Neural crest cell (in vitro differentiated cells): ENCODE measurements around the gene PTPRK. TPM values are rescaled to one million over a fixed set of nuclear protein-coding genes. Genes with fewer than 3 reads are reported as not detected.

Experiments used
- DNase-seq: peaks from one replicate; pipeline ENCODE4 v3.0.0; 2021; ENCODE audit warnings: low read depth, mixed read lengths, low spot score
- H3K27ac Mint-ChIP-seq: one replicate; pipeline ENCODE4 v1.8.0; 2021; ENCODE audit warnings: mild to moderate bottlenecking, mixed read lengths; ENCODE audit not compliant: unreplicated experiment
- H3K27me3 Mint-ChIP-seq: 2 replicates; pipeline ENCODE4 v1.8.0; 2021; ENCODE audit warnings: low read depth, mild to moderate bottlenecking, mixed read lengths
- H3K36me3 Mint-ChIP-seq: 2 replicates; pipeline ENCODE4 v1.8.0; 2021; ENCODE audit warnings: low read depth, mild to moderate bottlenecking, mixed read lengths
- H3K4me1 Mint-ChIP-seq: 2 replicates; pipeline ENCODE4 v1.8.0; 2021; ENCODE audit warnings: mixed read lengths
- H3K4me3 Mint-ChIP-seq: one replicate; pipeline ENCODE4 v1.8.0; 2021; ENCODE audit warnings: mild to moderate bottlenecking, mixed read lengths
- H3K9me3 Mint-ChIP-seq: 2 replicates; pipeline ENCODE4 v1.8.0; 2021; ENCODE audit warnings: mixed read lengths
- CTCF ChIP-seq: fragments of 200-600 bp; sonication (generic); conservative IDR thresholded peaks from 2 replicates; pipeline ENCODE4 v1.5.0; 2021; ENCODE audit warnings: antibody characterized with exemption, mild to moderate bottlenecking
- total RNA-seq: library from RNA; stranded (reverse); gene quantifications from 2 replicates; pipeline ENCODE4 v1.2.1, GENCODE V29; 2021

The PTPRK gene
- total RNA-seq, 1 donor from 2014 or later: 30.8 TPM

- no peaks in the 10 kb centered on the region for H3K9me3 Mint-ChIP-seq
- H3K4me1 Mint-ChIP-seq: no peaks in the 10 kb centered on the region
- no peaks in the 10 kb centered on the region for H3K27me3 Mint-ChIP-seq
- H3K27ac Mint-ChIP-seq: no peak overlapping the region
- no peak for TF ChIP-seq CTCF
- H3K36me3 Mint-ChIP-seq: no peaks in the 10 kb centered on the region
- H3K4me3 Mint-ChIP-seq: no peak overlapping the region
- no peak for DNase-seq
Observed at GRCh38 chr6:128225612-128226011, 294.8 kb downstream of the PTPRK start.

DNA sequence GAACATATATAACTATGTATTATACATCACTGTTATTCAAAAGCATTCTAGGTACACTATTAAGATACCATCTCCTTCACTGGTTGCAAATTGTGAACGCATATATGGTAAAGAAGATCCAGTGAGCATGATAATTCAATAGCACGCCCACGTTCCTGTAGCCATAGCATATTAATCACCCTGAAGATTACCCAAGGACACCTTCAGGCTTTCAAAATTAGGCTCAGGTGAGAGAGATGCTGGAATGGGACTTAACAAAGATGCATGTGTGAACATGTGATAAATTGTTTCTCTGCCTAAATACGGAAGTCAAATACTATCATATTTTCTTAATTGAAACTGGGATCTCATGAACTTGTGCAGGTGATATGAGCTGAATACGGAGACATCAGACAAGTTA, 303.5 kb downstream of the PTPRK start:
- Mint-ChIP-seq H3K4me1 (no peaks in the 10 kb centered on the region), H3K27me3 (no peaks in the 10 kb centered on the region), H3K9me3 (peaks cover 2% of the 10 kb centered on the region), H3K27ac (no peak overlapping the region), H3K36me3 (peaks cover 6% of the 10 kb centered on the region), H3K4me3 (no peak overlapping the region)
- TF ChIP-seq CTCF: no peak
- no peak for DNase-seq

DNA sequence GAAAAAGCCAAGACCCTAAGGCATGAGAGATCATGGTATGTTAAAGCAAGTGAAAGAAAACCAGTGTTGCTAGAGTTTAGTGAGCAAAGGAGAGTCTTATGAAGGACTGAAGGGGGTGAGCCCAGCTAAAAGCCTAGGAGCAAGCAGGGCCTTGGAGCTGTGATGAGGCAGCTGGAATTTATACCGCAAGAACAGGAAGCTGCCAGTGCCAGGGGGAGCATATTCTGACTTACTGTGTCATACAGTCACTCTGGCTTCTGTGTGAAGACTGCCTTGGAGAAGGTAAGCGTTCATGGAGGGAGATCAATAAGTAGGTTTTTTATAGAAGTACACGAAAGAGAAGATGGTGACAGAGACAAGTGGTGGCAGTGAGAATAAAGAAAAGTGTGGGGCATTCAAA, 310.6 kb downstream of the PTPRK start:
- Mint-ChIP-seq H3K36me3 (peaks cover 4% of the 10 kb centered on the region), H3K9me3 (no peaks in the 10 kb centered on the region), H3K4me3 (no peak overlapping the region), H3K27me3 (no peaks in the 10 kb centered on the region), H3K27ac (no peak overlapping the region), H3K4me1 (peaks cover 11% of the 10 kb centered on the region)
- no peak for DNase-seq
- no peak for TF ChIP-seq CTCF

DNA sequence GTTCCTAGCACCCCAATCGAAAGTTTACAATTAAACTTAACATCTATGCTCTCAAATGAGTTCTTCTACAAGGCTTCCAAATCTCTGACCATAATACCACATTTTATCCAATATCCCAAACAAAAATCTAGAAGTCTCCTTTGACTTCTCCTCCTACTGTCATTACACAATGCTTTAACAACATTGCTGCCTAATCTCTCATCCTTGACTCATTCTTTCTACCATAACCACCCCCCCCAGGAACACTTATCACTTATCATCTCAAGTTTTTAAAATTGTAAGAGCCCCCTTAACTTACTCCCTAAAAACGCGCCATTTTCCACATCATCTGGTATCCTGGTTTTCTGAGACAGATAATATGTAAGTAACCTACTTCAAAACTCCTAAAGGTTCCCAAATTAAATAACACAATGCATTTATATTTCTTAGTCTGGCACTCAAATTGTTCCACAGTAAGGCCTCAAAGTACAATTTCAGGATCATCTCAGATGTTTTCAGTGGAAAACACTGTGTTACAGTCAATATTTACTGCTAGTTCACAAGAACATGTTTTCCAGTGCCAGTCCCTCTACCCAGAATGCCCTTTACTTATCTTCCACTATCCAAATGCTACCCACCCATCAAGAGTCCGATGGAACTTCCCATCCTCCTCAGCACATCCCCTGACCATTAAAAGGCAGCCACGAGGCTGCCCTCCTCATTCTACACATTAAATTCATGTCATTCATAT, 311.4 kb downstream of the PTPRK start:
- no peak for DNase-seq
- no peak for TF ChIP-seq CTCF
- Mint-ChIP-seq H3K9me3 (peaks cover 3% of the 10 kb centered on the region), H3K36me3 (peaks cover 9% of the 10 kb centered on the region), H3K27me3 (no peaks in the 10 kb centered on the region), H3K4me1 (peaks cover 11% of the 10 kb centered on the region), H3K27ac (no peak overlapping the region), H3K4me3 (no peak overlapping the region)

DNA sequence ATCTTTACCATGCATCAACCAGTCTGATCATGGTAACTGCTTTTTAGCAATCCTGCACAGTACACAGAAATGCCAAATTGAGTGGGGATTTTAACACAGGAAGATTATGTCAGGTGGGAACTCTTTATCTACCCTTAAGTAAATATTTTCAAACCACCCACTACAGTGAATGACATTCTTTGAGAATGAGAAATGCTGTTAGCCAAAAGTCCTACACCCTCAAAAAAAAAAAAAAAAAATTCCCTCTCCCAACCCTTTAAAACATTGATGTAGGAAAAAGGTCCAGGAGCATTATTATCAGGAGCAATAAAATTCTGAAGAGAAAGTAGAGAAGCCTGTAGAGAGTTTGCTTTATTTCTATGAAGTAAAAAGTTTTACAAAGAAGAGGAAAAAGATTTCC, 312.3 kb downstream of the PTPRK start:
- H3K4me1 Mint-ChIP-seq: peaks cover 11% of the 10 kb centered on the region
- H3K27ac Mint-ChIP-seq: no peak overlapping the region
- TF ChIP-seq CTCF: no peak
- no peak overlapping the region for H3K4me3 Mint-ChIP-seq
- H3K9me3 Mint-ChIP-seq: peaks cover 4% of the 10 kb centered on the region
- H3K27me3 Mint-ChIP-seq: no peaks in the 10 kb centered on the region
- H3K36me3 Mint-ChIP-seq: peaks cover 10% of the 10 kb centered on the region
- no peak for DNase-seq
